SW480 (cell line): Measurements from ENCODE around the gene GOLGA3.
"Not testable (repeated sequence)": the region's sequence is repeated elsewhere in the genome, so short reads cannot be mapped to it uniquely, and the experiment has no call there.

Source experiments
- DNase-seq: peaks from one replicate; pipeline ENCODE4 v3.0.0-alpha.2; 2016; ENCODE audit warnings: low spot score

Gene GOLGA3

DNA sequence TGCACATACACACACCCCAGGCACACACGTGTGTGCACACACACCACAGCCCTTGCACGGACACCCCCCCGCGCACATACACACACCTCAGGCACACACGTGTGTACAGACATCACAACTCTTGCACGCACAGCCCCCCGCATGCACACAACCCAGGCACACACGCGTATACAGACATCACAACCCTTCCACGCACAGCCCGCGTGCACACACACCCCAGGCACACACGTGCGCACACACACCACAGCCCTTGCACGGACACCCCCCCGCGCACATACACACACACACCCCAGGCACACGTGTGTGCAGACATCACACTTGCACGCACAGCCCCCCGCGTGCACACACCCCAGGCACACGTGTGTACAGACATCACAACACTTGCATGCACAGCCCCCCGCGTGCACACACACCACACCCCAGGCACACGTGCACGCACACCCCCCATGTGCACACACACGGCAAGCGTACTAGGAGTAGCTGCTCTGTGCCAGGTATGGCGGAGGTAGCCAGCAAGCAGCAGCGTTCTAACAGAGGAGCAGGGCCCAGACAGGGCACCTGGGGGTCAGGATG, 48.8 kb downstream of the GOLGA3 start:
- no peak for DNase-seq

DNA sequence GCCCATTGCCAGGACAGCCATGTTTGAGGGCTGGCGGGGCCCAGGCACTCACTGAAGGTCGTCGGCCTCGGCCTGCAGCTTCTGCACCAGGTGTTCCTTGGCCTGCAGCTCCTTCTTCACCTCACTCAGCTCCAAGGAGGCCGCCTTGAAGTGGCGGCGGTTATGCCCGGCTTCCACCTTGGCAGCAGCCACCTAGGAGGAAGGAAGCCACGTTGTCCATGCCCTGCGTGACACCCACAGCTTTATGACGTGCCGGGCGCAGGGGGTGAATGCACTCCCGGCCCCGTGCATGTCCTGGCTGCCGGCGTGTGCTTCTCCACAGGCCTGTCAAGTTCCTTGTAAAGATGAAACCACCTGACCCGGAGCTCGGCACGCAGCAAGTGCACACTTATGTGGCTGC, 51.1 kb downstream of the GOLGA3 start:
- DNase-seq: no peak

DNA sequence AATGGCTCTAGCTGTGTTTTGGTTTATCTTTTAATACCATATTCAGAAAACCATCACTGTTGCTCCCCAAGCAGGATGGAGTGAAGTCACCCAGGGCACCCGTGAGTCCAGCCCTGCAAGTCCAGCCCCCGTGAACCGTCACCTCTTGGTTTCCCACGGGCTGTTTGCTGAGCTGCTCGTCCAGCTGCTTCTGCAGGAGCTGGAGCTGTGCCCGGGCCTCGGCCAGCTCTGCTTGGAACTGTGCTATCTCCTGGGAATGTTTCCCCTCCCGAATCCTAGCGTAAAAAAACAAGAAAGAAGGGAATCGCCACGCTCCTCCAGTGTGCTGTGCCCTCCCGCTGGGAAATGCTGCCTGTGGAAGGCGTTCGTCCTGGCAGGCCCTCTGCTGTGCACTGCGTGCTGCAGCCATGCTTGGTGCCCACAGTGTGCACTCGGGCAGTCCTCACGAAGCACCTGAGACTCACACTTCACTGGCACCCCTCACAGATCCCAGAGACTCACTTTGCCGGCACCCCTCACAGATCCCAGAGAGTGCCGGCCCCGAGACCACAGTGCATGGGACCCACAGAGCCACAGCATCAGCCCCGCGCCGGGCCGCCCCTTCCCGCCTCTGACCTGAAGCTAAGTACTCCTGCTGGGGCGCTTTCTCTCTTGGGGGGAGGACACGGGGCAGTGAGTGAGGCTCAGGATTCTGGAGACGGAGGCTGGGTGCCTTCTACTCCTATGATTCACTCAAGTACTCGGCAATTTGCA, 51.7 kb downstream of the GOLGA3 start:
- DNase-seq: no peak

DNA sequence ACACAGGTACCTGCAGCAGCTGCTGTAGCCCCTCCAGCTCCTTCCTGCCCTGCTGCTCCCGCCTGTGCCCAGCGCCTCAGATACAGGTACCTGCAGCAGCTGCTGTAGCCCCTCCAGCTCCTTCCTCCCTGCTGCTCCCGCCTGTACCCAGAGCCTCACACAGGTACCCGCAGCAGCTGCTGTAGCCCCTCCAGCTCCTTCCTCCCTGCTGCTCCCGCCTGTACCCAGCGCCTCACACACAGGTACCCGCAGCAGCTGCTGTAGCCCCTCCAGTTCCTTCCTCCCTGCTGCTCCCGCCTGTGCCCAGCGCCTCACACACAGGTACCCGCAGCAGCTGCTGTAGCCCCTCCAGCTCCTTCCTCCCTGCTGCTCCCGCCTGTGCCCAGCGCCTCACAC, 52.4 kb downstream of the GOLGA3 start:
- not testable (repeated sequence) for DNase-seq

DNA sequence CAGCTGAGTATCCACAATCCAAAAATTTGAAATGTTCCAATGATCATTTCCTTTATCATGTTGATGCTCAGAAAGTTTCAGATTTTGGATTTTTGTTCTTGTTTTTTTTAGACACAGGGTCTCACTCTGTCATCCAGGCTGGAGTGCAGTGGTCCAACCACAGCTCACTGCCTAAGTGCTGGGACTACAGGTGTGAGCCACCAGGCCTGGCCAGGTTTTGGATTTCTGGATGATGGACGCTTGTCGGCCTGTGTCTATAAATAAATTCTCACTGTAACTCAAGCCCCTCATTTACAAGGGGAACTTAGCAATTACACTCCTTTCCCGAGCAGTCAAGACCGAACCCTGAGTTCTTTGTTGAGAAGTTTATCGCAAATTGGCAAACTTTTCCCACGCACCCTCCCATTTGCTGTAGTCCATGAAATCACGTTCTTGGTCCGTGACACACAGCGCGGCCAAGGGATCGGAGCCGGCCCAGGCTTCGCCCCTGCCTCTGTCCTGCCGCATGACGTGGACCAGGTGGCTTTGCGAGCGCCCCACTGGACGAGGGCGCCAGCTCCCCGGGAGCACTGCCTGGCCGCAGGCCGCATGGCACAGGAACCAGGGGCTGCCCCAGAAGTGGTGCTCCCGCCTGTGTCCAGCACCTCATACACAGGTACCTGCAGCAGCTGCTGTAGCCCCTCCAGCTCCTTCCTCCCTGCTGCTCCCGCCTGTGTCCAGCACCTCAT, 53.0 kb downstream of the GOLGA3 start:
- no peak for DNase-seq

DNA sequence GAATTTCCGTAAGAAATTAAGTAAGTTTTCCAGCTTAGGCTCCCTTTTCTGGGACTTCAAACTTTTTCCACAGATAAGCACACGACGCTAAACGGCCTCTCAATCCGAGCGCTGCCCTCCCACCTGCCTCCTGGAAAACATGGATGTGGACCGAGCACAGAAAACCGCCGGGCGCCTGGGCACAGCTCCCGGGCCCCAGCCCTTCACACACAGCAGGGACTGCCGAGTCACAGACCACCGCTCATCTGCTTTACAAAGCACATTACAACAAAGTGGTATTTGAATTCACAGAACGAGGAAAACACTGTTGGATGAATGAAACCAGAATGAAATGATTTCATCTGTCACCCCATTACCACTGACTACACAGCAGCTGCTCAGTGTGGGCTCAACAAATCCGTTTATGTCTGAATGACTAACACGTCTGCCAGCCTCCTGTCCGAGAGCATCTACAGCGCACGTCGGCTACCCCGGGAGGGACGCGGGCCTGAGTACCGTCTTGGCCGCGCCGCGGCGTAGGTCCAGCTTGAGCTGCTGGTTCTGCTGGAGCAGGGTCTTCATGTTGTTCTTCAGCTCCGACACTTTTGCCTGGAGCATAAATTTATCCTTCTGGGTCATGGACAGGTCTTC, 53.9 kb downstream of the GOLGA3 start:
- DNase-seq: no peak

DNA sequence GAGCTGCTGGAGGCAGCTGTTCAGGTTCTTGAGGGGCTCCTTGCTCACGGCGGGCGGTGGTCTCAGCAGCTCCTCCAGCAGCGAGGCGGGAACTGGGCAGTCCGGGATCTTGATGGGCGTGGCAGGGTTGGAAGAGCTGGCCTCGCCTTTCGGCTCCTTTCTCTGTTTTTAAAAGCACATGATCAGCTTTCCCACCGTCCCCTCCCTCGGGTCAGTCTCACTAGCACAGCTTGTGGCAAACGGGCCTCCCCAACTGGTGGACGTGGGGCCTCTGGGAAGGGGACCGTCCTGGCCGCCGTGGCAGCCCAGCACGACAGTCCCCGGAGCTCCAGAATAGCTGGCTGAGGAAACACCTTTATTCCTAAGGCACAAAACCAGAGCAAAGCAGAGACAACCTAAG, 54.5 kb downstream of the GOLGA3 start:
- DNase-seq: no peak

DNA sequence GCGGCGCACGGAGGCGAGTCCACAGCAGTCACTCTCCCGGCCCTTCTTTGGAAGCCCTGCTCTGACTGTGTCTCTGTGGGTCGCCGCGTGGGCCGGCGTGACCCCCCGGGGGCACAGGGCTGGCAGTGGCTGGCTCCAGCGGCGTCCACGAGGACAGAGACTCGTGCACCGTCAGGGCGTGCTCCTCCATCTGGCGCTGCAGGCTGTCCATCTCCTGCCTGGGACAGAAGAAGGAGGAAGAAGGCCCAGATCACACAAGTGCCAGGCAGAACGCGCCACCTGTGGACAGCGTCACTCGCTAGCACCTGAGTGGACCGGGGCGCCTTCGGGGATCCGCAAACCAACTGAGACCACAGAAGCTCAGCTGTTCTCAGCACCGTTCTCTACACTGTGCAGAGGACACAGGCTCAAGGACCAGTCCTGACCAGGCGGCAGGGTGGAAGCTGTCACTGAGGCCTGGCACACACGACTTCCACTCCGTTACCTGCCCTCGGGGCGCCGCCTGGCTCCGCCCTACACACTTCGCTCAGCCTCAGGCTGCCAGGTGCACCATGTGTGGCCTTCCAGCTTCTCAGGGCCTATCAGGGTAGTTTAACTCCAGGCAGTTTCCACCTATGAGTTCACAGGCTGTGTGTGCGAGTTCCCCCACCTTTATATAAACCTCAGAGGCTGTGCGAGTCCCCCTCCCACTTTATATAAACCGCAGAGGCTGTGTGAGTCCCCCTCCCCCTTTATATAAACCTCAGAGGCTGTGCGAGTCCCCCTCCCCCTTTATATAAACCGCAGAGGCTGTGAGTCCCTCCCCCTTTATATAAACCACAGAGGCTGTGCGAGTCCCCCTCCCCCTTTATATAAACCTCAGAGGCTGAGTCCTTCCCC, 55.4 kb downstream of the GOLGA3 start:
- DNase-seq: no peak

DNA sequence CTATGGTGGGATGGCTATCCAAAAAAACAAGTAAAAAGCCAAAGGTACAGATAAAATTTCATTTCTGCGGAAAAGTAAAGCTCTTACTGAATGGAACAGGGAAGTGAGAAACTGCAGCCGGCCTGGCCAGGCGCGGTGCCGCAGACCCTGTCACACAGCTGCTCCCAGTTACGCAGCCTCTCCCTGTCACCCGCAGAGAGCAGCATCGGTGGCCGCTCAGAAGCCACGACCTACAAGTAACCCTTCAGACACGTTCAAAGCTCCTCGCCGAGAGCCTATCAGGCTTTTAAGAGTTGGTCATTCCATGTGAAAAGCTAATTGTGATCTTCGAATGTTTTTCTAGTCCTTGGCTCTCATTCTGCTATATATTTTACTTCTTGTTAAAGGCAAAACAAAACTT, 56.1 kb downstream of the GOLGA3 start:
- no peak for DNase-seq

DNA sequence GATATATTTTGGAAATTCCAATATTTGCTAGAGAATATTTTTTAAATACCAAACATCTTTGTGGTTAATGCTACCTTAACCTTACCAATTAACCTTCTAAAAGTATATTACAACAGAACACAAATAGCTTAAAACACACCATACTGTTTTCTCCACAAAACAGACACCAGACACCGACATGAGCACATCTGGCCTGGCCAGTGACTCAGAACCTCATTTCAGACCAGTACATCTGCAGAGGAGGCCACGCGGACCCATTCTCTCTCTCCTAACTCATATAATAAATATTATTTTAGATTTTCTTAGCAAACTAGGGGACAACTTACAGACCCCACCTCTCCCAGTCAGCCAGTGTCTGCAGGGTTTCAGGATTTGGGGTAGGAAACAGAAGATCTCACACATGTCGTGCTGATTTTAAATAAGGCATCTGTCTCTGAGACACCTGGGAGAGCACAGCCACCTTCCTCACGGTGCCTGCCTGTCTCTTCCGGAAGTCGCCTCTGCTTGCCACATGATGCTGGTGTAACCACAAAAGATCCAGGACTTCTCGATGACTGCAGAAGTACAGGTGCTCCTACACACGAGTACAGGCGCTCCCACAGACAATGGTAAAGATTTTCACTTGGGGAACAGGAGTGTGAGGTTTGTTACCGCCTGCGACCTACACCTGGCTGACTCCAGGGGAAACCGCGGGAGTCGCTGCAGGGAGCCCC, 57.4 kb downstream of the GOLGA3 start:
- no peak for DNase-seq

DNA sequence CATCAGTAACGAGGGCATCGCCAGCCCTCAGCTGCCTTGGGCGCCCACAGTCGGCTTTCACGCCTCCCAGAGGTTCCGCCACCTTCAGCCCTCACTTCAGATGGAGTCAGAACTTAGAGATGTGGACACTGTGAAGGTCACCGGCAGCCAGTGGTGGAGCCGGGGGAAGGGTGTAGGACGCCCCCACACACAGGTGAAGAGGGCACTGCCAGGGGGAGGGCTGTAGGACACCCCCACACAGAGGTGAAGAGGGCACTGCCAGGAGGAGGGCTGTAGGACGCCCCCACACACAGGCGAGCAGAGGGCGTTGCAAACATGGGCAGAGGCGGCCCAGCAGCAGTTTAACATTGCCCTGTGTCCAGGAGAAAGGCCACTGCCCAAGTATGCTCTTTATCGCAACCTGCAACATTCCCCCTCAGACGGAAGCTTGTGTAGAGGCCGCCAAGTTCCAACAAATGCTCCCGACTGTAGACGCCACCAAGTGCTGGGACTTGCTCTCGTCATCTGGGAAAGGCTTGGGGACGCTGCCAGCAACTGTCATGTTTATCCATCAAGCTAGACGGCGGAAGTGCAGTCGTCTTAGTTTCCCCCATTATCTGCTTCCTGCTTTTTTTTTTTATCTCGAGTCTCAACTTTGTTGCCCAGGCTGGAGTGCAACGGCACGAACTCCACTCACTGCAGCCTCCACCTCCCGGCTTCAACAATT, 62.1 kb downstream of the GOLGA3 start:
- DNase-seq: no peak

DNA sequence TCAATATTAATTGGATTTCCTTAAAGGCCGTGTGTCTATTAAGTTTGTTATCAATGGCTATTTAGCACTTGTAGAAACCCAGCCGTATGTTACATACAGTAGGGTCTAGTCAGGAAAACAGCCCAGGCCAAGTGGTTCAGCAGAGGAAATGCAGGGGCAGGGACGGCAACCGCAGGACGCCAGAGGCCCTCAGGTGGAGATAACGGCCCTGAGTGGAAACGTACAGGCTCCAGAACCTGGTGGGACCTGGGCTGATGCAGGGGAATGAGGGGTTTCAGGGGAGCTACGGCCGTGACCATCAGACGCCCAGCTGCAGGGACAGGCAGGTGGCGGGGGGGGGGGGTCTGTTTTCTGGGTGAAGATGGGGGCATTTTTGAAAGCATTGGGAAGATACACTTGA, 63.3 kb downstream of the GOLGA3 start:
- DNase-seq: no peak

DNA sequence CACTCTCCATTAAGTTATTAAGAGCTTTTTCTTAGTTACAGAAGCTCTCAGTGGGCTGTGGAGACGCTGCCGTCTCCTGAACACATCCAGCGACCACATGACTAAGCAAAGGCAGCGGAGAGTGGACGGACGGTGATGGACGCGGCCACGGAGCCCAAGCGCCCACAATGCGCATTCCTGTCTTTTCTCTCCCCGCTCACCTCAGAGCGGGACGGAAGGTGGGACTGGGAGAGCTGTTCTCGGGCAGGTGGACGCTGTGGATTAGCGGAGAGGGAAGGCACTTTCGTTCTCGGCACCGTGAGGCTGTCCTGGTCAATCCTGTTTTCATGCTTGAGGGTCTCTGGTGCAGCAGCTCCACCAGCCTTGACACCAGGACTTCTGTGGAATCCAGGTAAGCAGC, 64.4 kb downstream of the GOLGA3 start:
- no peak for DNase-seq

DNA sequence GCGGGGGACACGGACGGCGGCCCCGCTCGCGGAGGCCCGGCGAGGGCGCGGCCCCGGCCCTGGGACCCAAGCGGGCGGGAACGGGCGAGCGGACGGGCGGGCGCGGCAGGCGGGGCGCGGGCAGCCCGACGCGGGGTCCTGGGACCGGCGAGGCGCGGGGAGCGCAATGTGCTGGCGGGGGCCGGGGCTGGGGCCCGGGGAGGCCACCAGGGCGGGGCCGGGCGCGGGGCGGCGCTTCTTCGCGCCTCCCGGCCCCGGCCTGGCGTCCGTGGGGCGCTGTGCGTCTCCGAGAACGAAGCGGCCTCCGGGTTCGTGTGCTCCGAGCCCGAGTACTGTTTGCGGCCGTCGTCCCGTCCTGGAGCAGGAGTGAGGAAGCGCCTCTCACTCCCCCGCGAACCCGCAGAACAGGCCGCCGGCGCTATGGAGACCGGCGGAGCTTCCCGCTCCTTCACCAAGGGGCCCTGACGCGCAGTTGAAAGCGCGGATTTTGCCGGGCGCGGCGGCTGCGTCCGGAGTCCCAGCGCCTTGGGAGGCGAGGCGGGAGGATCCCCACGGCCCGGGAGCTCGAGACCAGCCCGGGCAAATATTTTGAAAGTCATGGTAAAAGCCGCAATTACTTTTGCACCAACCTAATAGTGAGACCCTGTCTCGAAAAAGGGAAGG, 66.6 kb downstream of the GOLGA3 start:
- peak; percentile 85 for DNase-seq

DNA sequence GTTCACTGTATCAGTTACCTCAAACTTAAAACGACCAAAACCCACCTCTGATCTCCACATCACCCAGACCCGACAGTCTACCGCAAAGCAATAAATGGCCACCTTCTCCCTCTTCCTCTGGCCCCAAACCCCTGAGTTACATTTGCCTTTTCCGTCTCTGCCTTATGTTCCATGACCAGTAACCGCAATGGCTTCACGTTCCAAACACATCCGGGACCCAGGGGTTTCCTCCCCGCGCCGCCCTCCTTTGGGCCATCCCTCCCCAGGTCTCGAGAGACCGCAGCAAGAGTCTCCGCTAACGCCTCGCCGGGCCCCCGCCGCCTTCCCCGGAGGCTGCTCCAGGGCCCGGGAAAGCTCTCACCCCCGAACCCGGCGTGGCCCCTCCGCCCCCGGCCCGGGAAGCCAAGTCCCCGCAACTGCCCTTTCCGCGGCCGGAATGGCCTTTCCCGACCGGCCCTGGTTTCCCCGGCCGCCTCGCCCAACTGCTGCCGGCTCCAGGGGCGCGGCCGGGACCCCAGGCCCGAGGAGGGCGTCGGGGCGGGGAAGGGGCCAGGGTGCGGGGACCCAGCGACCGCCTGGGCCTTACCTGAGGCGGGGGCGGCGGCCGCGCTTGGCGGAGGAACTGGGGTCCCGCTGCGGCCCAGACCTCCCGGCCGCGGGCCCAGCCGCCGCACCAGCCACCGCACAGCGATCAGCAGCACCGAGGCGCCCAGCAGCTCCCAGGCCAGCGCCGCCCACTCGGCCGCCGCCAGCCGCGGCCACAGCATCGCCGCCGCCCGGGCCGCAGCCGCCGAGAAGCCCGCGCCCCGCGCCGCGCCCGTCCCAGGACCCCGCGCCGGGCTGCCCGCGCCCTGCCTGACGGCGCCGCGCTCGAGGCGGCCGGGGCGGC, 67.4 kb downstream of the GOLGA3 start, which contains the start of gene ANKLE2:
Gene ANKLE2, minus strand, starts transcription at position 801 of the 889 bp plus-strand sequence. Its CDS starts 34 bp downstream, at position 767.
- DNase-seq: peak; percentile 56

DNA sequence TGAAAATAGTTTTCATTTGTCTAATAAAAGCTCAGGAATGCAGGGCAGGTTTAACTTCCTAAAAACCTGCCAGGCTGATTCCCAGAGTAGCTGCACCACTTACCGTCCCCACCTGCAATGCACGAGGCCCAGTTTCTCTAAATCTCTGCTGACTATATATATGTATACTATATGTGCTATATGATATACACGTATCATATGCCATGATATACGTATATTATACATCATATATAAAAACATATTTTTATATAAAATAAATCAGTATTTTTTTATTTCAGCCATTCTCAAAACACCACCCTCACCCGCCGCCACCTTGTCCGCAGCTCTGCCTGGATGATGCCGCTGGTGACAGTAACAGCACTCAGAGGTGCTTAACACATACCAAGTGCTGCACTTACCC, 69.3 kb downstream of the GOLGA3 start:
- DNase-seq: no peak

DNA sequence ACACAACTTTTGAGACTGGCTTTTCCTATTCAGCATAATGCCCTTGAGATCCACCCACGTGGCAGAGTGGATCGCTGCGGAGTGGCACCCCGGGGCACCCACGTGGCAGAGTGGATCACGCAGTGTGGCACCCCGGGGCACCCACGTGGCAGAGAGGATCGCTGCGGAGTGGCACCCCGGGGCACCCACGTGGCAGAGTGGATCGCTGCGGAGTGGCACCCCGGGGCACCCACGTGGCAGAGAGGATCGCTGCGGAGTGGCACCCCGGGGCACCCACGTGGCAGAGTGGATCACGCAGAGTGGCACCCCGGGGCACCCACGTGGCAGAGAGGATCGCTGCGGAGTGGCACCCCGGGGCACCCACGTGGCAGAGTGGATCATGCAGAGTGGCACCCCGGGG, 69.8 kb downstream of the GOLGA3 start:
- DNase-seq: not testable (repeated sequence)

DNA sequence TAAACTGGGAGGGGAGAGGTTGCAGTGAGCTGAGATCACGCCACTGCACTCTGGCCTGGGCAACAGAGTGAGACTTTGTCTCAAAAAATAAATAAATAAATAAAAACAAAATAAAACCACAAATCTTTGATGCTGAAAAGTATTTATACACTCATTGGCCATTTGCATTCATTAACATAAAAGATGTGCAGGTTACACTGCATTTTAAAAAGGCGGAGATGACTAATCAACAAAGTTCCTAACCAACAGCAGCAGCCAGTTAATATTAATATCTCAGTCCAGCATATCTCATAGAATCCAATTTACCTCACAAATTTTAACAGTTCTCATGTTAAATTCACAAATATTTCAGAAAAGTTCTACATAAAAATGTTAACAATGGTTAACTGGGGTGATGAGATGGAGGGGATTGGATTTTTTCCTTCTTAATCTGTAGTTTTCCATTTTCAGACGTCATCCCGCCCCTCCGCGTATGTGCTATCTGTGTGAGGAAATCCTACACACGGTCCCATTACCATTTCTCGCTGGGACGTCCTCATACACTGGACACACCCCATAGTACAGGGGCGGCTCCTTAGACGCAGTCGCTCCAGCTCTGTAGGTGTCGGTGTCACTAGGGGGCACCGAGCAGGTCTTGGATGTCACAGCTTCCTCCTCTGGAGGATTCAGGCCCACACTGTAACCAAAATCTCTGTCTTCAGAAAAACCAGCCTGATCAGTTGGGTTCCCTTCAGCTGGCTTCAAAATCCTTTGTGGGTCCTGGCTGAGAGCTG, 74.3 kb downstream of the GOLGA3 start:
- DNase-seq: no peak
